NCI-H526 (cell line): Measurements from ENCODE around the gene ZNF281.

Source experiments
- DNase-seq, 2 experiments: peaks; one replicate each; lab custom pipeline; 2025; lab: John Stamatoyannopoulos, UW

The ZNF281 gene

DNA sequence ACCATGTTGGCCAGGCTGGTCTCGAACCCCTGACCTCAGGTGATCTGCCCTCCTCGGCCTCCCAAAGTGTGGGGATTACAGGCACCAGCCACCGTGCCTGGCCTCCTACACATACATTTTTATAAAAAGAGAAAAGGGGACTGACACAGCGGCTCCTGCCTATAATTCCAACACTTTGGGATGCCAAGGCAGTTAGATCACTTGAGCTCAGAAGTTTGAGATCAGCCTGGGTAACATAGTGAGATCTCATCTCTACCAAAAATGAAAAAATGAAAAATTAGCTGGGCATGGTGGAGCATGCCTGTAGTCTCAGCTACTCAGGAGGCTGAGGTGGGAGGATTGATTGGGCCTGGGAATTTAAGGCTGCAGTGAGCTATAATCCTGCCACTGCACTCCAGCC, 23.4 kb downstream of the ZNF281 start:
- no peak for DNase-seq

DNA sequence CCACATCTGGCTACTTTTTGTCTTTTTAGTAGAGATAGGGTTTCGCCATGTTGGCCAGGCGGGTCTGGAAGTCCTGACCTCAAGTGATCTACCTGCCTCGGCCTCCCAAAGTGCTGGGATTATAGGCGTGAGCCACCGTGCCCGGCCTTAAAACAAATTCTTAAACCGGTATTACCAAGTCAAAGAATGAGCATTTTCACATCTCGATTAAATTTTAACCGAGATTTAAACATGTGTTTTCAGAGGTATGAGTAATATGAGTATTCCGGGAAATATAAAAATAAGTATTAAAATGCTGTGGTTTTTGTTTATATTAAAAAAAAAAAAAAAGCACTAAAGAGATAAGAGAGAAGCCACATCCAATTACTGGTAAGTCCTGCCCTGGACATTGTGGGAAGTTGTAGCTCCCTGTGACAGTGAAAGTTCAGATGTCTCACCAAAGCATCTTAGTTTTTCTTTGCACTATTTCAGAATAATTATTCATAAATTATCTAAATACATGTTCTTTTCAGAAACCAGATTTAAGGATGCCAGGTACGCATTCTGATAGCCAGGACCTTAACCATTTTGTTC, 24.9 kb downstream of the ZNF281 start:
- no peak for DNase-seq

DNA sequence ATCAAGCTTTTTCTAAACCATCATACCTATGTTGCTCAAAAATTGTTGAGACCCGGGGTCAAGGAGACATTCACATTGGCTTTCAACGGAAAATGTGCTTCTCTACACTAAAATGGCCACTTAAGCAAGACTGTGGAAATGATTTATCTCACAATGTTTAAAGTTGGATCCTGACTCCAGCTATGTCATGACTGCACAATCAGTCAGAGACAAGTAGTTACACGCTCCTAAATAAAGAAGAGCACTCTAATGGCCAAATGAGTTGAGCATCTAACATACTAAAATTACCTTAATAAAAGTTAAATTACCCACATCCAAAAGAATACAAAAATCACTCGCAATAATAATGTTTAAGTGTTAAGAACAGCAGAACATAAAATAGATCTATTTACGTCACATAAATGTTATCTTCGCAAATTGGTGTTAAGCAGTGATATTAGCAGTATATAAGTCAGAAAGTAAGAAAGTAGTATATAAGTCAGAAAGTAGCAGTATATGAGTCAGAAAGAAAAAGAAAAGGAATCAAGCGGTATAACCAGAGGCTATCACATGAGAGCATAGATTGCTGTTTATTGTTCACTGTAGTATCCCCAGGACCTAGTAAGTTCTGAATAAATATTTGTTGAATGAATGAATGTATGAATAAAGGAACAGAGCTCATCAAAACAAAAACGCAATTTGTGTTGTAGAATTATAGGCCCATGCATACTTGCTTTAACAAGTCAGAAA, 28.4 kb downstream of the ZNF281 start:
- no peak for DNase-seq

DNA sequence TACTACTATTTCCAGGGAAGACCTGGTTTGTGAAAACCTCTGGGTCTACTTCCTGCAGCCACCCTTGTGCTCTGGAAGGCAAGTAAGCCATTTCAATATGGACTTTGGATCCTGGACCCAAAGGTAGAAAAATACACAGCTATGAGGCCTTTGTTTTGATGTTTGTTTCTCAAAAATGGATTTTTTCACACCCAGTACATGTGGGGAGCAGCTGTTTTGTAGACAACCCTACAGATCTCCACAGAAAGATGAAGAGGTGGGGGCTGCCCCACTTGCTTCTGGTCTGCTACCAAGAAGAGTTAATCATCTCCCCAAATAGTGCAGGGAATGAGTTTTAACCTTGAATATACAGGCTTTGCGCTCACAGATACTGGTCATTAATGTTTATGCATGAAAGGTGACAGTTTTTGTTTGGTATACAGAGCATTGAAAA, 29.2 kb downstream of the ZNF281 start:
- no peak for DNase-seq

DNA sequence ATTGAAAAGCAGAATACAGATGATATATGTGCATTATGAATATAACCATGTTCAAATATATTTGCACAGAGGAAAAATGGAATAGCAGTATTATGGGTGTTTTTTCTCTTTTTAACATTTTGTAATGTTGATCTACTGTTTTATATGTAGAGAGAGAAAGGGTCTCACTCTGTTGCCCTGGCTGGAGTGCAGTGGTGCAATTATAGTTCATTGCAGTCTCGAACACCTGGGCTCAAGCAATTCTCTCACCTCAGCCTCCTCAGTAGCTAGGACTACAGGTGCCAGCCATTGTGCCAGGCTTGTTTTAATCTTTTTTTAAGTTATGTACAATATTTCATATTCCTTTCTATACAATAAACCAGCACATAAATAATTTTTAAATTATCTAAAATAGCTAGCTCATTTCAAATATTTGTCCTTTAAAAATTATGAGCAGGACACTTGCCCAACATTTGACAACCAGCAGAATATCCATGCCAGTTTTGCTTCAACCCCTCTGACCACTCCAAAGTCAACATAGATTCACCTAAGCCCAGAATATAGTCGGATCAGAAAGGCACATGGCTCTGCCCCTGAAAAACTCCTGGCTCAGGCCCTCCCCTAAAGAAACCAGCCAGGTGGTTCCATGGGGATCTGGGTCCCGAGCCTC, 29.8 kb downstream of the ZNF281 start:
- no peak for DNase-seq

DNA sequence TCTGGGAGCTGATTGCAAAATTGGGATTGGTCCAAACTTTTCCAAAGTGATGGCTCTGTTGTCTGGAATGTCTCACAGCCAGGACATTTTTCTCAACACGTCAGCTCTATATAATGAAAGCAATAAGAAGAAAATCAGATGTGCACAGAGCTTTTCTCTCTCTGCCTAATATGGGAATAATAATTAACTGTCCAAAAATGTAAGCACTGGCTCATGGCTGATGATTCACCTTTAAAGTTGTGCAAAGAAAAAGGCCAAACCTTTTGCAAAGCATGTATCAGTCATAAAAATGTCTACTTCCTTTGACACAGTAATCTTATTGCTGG, 30.4 kb downstream of the ZNF281 start:
- DNase-seq, result no peak

DNA sequence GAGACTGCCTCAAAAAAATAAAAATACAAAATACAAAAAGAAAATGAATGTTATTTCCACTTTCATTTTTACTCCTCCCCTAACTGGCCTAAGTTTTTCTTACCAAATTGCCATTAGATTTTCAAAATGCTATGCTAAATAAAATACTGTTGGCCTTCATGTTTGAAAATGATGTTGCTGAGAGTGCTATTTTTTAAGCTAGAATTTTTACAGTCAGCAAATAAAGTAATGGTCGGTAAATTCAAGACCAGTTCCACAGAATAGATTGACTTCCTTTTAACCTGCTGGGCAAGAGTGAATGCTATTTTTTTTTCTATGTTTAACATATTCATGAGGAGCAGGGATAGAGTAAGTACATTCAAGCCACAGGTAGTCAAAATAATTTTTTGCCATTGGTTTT, 31.7 kb downstream of the ZNF281 start:
- DNase-seq, result no peak

DNA sequence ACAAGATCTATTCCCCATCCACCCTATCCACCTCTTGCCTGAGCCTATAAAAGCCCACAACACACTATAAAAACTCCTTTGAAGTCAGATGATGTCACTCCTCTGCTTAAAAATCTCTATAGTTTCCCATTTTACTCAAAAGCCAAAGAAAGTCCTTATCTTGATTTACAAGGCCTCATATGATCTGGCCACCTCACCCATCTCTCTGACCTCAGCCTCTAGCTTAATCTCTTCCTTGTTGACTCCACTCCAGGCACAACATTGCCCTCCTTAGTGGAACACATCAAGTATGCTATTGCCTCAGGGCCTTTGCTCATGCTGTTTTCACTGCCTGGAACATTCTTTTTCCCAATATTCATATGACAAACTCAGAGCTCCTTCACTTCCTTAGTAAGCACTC, 33.3 kb downstream of the ZNF281 start:
- DNase-seq, result no peak

DNA sequence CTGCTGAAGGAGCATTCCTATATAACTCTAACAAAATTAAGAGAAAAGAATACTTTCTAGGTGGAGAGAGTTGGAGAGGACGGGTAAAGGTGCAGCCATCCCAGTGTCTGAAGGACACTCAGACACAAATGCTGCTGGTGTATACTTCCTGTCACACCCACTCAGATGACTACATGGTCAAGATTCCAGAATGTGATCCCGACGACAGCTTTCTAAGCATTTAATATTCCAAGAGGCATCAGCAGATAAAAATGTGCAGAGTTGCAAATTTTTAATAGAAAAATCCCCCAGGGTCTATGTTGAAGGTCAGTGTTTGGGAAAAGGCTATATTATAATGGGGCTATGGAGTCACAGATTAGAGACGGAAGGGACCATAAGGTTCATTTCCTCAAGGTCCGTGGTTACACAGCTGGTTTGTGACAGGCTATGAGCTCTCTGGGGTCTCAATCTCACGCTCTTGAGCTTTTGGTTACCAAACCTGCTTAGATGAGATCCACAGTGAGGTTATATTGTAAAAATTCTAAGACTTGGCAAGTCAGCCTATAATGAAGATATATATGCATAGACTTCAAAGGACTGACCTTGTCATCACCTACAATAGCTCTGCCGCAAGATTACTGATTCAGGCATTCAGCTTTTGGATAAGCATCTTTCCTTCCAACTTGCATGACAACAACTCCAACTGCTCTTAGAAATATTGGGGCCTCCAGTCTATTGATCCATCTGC, 35.1 kb downstream of the ZNF281 start:
- no peak for DNase-seq

DNA sequence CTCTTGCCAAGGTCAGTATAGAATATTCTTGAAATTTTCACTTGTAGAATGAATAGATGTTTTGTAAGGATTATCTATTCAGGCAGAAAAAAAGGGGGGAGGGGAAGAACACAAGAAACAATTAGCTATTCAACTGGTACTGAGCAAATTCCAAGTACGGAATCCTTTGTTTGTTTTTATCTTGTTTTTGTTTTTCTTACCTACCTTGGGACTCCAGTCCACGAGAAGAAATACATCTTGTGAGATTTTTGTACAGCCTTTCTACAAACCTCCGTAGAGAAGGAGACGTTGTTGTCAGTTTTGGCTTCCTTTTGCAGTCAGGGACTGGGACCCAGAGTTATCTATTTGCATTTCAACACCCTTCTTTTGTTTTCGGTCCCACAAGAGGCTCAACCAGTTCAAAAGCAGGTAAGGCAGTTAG, 36.0 kb downstream of the ZNF281 start:
- peak; percentile 75 to 76 for DNase-seq

DNA sequence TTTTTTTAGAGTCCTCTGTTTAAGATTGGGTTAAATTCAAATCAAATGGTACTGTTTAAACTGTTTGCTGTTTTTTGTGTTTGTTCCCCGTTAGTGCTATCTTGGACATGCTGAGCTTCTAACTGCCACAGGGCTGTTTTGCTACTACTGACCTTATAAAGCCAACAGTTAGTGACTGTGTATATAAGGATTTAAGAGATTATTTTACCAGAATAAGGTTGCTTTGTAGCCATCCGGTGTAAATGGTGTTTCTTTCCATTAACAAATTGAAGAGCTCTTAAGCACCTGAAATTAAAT, 37.0 kb downstream of the ZNF281 start:
- DNase-seq, result peak in 1 of 2 experiments; percentile 28

DNA sequence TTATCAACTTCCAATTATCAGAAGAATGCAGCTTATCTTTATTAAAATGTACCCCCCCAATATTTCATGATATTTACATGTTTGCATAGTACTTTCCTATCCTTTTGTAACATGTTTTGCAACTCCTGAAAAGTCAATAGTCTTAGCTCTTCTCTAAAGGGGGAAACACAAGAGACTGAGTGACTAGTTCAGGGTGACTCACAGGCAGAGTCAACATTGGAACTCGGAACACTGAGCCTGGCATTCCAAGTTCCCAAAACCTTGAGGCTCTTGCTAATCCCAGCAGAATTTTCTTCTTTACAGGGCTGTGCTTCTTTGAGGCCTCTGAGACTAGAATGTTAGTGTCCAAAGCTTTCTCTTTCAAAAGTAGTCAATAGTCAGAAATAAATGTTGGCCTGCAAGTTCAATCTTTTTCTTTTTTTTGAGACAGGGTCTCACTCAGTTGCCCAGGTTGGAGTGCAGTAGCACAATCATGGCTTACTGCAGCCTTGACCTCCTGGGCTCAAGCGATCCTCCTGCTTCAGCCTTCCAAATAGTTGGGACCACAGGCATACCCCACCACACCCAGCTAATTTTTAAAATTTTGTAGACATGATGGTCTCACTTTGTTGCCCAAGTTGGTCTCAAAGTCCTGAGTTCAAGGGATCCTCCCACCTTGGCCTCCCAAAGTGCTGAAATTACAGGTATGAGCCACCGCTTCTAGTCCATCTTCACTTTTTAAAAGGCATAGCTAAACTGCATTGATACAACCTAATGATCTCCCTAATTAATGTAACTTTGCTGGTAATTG, 37.5 kb downstream of the ZNF281 start:
- DNase-seq, result no peak

DNA sequence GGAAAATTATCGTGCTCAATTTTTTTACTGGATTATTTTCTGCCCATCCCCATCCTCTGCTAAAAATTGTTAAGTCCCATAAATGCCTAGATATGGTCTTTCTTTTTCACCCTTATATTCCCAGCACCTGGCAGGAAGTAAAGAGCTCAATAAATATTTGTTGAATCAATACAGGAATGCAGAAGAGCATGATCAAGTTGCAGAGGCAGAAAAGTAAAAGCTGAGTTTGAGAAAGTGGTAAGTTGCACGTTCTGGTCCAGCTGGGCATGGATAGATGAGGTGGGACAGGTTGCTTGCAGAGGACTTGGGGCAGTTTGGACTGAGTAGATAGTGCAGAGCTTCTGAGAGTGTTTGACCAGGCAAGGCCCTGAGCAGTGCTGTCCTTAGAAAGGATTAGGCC, 40.1 kb downstream of the ZNF281 start:
- DNase-seq, result no peak

DNA sequence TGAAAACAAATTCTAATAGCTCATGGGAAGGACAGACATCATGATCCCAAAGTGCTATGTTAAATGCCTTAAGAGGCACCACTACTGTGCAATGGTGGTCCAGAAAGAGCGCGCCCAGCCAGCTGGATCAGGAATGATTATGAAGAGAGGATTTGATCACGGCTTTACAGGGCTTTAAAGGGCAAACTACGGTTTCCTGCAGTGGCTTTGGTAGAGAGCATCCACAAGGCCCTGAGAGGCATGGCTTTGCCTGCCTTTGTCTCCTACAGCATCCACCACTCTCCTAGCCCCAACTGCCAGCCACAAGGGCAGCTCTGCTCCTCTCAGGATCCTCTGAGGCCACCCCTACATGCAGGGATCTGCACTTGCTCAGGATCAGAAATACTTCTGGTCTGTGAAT, 40.7 kb downstream of the ZNF281 start:
- DNase-seq, result no peak

DNA sequence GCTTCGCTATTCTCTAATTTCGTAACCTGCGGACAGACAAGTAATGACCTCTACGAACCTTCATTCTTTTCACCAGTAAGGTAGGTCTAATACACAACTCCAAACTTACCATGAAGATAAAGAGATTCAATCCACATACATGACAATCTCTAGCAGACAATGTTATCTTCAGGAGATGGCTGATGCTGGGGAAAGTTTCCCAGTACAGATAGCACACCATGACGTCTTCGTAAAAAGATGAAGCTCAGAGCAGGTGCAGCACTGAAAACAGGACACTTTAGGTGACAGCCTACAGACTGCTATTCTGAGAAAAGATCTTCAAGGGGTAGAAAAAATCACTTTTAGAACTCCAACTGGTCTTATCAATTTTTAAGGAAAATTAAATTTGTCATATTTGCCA, 41.3 kb downstream of the ZNF281 start:
- no peak for DNase-seq

DNA sequence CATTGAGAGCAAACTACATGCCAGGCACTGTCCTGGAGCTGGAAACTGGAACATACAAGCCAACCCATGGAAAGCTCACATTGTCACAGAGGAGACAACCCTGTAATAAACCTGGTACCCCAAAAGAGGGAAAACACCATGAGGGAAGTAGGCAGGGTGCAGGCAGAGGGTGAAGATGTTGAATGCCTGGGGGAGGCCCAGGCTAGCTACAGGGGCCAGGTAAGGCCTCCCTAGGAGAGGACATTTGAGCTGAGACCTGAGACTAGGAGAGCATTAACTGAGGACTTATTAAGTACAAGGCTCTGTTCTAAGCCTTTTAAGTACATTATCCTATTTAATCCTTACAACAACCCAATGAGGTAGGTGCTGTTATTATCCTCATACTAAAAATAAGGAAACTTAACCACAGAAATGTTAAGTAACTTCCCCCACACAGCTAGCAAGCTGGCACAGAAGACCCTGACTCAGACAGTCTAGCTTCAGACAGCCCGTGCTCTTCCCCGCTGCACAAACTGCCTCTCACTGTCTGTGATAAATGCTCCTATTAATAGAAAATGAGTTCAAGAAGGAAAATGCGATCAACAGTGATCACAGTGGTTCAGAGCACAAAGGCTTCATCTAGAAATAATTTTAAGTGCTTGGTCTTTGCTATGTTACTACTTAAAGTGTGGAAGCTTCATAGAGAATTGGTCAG, 41.8 kb downstream of the ZNF281 start:
- no peak for DNase-seq

DNA sequence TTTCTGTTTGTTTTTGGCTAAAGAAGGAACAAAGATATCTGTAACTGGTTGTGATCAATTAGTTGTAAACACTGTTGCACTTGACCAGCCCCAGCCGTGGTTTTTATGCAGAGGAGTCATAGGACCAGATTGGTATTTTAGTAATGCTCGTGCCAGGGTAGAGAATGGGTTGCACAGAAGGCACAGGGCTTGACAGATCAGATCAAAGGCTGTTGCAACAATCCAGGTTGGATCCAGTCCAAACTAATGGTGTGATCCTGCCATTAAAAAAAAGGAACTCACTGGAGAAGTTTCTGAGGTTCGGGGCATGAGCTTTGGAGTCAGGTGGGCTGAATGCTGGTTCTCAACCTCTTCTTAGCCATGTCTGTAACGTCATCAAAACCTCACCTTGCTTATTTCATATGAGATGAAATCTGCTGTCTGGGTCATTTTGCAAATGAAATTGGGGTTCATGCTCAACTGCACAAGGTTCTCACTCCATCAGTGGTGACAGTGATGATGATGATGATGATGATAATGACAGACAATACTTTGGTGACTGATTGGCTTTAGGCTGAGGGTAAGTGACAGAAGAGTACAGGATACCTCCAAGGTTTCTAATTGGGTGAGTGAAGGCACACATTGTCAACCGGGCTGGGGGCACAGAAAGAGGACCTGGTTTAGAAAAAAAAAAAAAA, 43.1 kb downstream of the ZNF281 start:
- no peak for DNase-seq

DNA sequence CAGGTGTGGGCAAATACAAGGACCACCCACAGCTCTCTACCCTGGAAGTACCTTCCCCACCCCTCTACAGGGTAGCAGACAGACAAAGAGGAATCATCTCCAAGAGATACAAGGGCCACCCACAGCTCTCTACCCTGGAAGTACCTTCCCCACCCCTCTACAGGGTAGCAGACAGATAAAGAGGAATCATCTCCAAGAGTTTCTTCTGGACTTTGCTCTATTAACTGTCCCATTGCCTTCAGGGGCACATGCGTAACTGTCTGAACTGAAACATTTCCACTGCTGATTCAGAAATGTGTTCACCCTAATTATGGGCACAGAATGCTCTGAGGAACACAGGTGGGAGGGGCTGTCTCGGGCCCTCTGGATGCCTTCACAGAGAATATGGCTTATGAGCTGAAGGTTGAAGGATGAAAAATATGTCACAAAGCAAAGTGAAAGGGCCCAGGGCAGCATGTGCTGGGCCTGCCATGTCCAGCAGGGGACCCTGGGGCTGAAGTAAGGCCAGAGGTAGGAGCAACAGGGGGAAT, 43.9 kb downstream of the ZNF281 start:
- no peak for DNase-seq

DNA sequence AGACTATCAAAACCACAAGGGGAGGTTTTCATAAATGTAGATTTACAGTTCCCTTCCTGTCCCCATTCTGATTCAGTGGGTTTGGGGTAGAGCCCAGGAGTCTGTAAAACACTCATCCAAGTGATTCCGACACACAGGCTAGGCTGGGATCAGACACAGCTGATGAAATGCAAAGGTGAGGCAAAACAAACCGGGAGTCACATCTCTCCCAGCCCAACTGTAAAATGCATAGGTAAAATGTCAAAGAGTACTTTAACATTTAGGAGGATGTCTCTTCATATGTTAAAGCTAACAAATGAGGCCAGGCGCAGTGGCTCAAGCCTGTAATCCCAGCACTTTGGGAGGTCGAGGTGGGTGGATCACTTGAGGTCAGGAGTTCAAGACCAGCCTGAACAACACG, 45.0 kb downstream of the ZNF281 start:
- peak in 1 of 2 experiments; percentile 24 for DNase-seq

DNA sequence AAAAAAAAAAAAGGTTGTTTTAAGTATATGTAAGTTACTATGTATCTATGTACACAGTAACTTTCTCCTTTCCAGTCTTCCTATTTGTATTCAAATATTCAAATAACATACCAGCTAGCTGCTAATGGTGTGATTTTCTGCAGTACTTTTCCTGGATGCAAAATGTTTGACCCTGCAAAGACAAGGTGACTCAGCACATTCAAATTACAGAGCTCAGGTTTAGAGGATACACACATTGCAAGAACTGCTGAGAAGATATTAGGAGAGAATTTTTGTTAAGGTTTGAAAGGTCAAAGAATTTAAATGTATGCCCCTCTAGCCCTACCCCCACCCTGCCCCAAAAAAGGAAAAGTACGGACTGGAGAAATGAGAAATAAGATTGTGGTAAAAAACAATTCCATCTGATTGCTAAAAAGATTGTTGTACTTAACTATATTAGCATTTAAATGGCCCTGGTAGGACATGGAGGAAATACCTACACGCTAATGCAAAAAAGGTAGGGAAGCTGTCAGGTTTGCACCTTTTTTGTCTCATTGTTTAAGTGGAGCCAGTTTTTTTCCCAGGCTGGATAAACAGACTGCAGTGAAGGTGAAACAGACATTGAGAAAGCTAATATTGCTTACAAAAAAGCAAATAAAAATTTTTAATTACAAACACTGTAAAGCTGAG, 45.6 kb downstream of the ZNF281 start:
- peak; percentile 38 to 73 for DNase-seq
